ENCODE data around the gene DENND2C. TPM values are rescaled to one million over a fixed set of nuclear protein-coding genes. Genes with fewer than 3 reads are reported as not detected.

Gene DENND2C
- total RNA-seq, 1 experiment from 2014 or later, result 3.6 TPM

- Histone ChIP-seq H3K4me1 (ENCODE audit: insufficient read depth, low read length) (no peaks in the 10 kb centered on the region), H4K5ac (ENCODE audit: insufficient read length, low read depth, low read length) (no peak overlapping the region), H3K9me3 (ENCODE audit: control insufficient read depth, low read depth, low read length) (no peaks in the 10 kb centered on the region), H3T11ph (ENCODE audit: low read length) (no peak overlapping the region), H3K79me2 (ENCODE audit: insufficient read depth, low read length) (no peaks in the 10 kb centered on the region), H3K56ac (ENCODE audit: insufficient read length, low read depth, low read length) (no peak overlapping the region), H2BK120ac (ENCODE audit: low read depth, low read length, poor library complexity, severe bottlenecking) (no peak overlapping the region), H3K79me1 (ENCODE audit: insufficient read depth, low read depth, low read length, poor library complexity, severe bottlenecking) (no peaks in the 10 kb centered on the region), H2AK5ac (ENCODE audit: insufficient read length, low read length) (no peak overlapping the region), H3K14ac (ENCODE audit: insufficient read depth, low read length) (no peak overlapping the region), H3K18ac (ENCODE audit: insufficient read length, low read depth, low read length) (no peak overlapping the region), H2BK15ac (ENCODE audit: low read depth, low read length) (no peak overlapping the region), H3K4me2 (ENCODE audit: insufficient read depth, insufficient read length, low read length) (no peak overlapping the region), H3K27me3 (ENCODE audit: insufficient read depth, low read length) (no peaks in the 10 kb centered on the region), H3K27ac (ENCODE audit: insufficient read length, low read depth, low read length) (no peak overlapping the region), H3K9ac (ENCODE audit: extremely low read depth, insufficient read length, low read length) (no peak overlapping the region), H3K23me2 (ENCODE audit: insufficient read length, low read depth, low read length, poor library complexity, severe bottlenecking) (no peaks in the 10 kb centered on the region), H3K23ac (ENCODE audit: insufficient read length, low read depth, low read length) (no peak overlapping the region), H2BK5ac (ENCODE audit: insufficient read length, low read length) (no peak overlapping the region), H2BK20ac (ENCODE audit: low read depth, low read length, poor library complexity, severe bottlenecking) (no peak overlapping the region), H2AFZ (ENCODE audit: low read length) (no peak overlapping the region), H4K91ac (ENCODE audit: insufficient read length, low read depth, low read length) (no peak overlapping the region), H2BK12ac (ENCODE audit: insufficient read length, low read depth, low read length) (no peak overlapping the region), H4K8ac (replicated peaks; ENCODE audit: insufficient read length, low read depth, low read length) (no peak overlapping the region), H3K4ac (ENCODE audit: low read depth, low read length) (no peak overlapping the region), H4K20me1 (ENCODE audit: control insufficient read depth, insufficient read depth, insufficient read length) (no peaks in the 10 kb centered on the region)
- DNase-seq, result no peak
- no peak for TF ChIP-seq CTCF (conservative IDR thresholded peaks at IDR 0.05)
- H3K9me3 Mint-ChIP-seq, result peaks cover 4 to 7% of the 10 kb centered on the region in 2 experiments; a peak in 3 of 5 replicates
- H3K4me1 Mint-ChIP-seq, result peaks cover 0 to 4% of the 10 kb centered on the region in 2 experiments; a peak in 1 of 4 replicates
- no CpG with 5 or more reads among the region's 3 CpGs for WGBS (ENCODE audit: extremely low coverage, insufficient read length, low lambda C conversion rate)
- no peak overlapping the region for H3K4me3 Mint-ChIP-seq
- no peak overlapping the region for H3K27ac Mint-ChIP-seq
- no peaks in the 10 kb centered on the region; the same call in 1 of the 2 replicates for H3K27me3 Mint-ChIP-seq (ENCODE audit: low read depth)
- H3K36me3 Mint-ChIP-seq (ENCODE audit: insufficient read depth in 1 of 3, low read depth in 3 of 3), result peaks cover 5 to 15% (median 8%) of the 10 kb centered on the region in 3 experiments; a peak in 5 of 7 replicates
These were observed 110.5 kb downstream of the DENND2C start for GRCh38 chr1:114559356-114559755.
